Activated CD8-positive, alpha-beta T cell treated with anti-CD3 and anti-CD28 coated beads, Interleukin-2, amount 10 ng/mL, durations not matched to agents 7 days and 5 days (primary cell): ENCODE results near the gene WNT3A. TPM values are rescaled to one million over a fixed set of nuclear protein-coding genes. Genes with fewer than 3 reads are reported as not detected.
A peak's percentile ranks its signal among the peaks of the same experiment; 100 is the strongest.

Experiments used
- ATAC-seq: fragments of 150-1000 bp; cut with Tn5 transposase; one replicate; pipeline ENCODE4 v1.10.0; 2021; ENCODE audit warnings: moderate library complexity
- CTCF ChIA-PET: fragments of 350-600 bp; sonication (Branson Sonifier 250); formaldehyde crosslinking; loops from one replicate; lab custom pipeline; 2021; ENCODE audit warnings: antibody characterized with exemption; lab: Charles Lee
- POLR2A ChIA-PET: fragments of 350-600 bp; sonication (Branson Sonifier 250); formaldehyde crosslinking; loops from one replicate; lab custom pipeline; 2021; ENCODE audit warnings: antibody characterized with exemption; lab: Charles Lee
- DNase-seq: peaks from one replicate; pipeline ENCODE4 v3.0.0-alpha.2; 2020
- H3K27ac Mint-ChIP-seq: one replicate; pipeline ENCODE4 v1.8.0; 2021; ENCODE audit warnings: mild to moderate bottlenecking, mixed read lengths
- H3K27me3 Mint-ChIP-seq: one replicate; pipeline ENCODE4 v1.8.0; 2021; ENCODE audit warnings: low read depth, mixed read lengths
- H3K36me3 Mint-ChIP-seq: one replicate; pipeline ENCODE4 v1.8.0; 2021; ENCODE audit warnings: low read depth, mixed read lengths
- H3K4me1 Mint-ChIP-seq: one replicate; pipeline ENCODE4 v1.8.0; 2021; ENCODE audit warnings: low read depth, mixed read lengths
- H3K4me3 Mint-ChIP-seq: one replicate; pipeline ENCODE4 v1.8.0; 2021; ENCODE audit warnings: mild to moderate bottlenecking, mixed read lengths
- H3K9me3 Mint-ChIP-seq: one replicate; pipeline ENCODE4 v1.8.0; 2022; ENCODE audit warnings: mixed read lengths; ENCODE audit not compliant: insufficient read depth
- total RNA-seq, 2 experiments: library from RNA; stranded (reverse); gene quantifications; one replicate each; pipeline ENCODE4 v1.2.3, GENCODE V29; 2021

The WNT3A gene
- total RNA-seq, 2 experiments from 2014 or later: not detected

GRCh38 chr1:228098323-228098931, 91.6 kb downstream of the WNT3A start:
- no peak for ATAC-seq
- Mint-ChIP-seq H3K27ac (no peak overlapping the region), H3K36me3 (peaks cover 68% of the 10 kb centered on the region), H3K9me3 (peaks cover 13% of the 10 kb centered on the region), H3K4me3 (no peak overlapping the region), H3K27me3 (no peaks in the 10 kb centered on the region), H3K4me1 (peaks cover 14% of the 10 kb centered on the region)
- POLR2A ChIA-PET: interaction anchor here (0.9 kb wide), 1 partner anchor 16 kb away, joined by 3 read pairs; no protein-coding TSS in a partner anchor
- DNase-seq: no peak
- CTCF ChIA-PET: no interaction called here

- H3K4me3 Mint-ChIP-seq: no peak overlapping the region
- ChIA-PET CTCF (no interaction called here), POLR2A (interaction anchor here (1.4 to 3.3 kb wide), 2 partner anchors 16 to 58 kb away, joined by 3 to 25 read pairs; partner anchors contain the start of gene ARF1)
- H3K27me3 Mint-ChIP-seq: no peaks in the 10 kb centered on the region
- DNase-seq (no peak), ATAC-seq (no peak)
- peaks cover 9% of the 10 kb centered on the region for H3K9me3 Mint-ChIP-seq
- peaks cover 23% of the 10 kb centered on the region for H3K4me1 Mint-ChIP-seq
- no peak overlapping the region for H3K27ac Mint-ChIP-seq
- peaks cover 62% of the 10 kb centered on the region for H3K36me3 Mint-ChIP-seq
These were observed 92.5 kb downstream of the WNT3A start for GRCh38 chr1:228099331-228099732.

- ATAC-seq (no peak), DNase-seq (no peak)
- Mint-ChIP-seq H3K4me1 (peaks cover 28% of the 10 kb centered on the region), H3K27me3 (no peaks in the 10 kb centered on the region), H3K4me3 (peak overlapping the region; percentile 64), H3K9me3 (no peaks in the 10 kb centered on the region), H3K27ac (peak overlapping the region; percentile 88), H3K36me3 (peaks cover 48% of the 10 kb centered on the region)
- POLR2A ChIA-PET: interaction anchor here (3.3 kb wide), 1 partner anchor 18 kb away, joined by 25 read pairs; the partner anchor contains the start of gene ARF1
- CTCF ChIA-PET: interaction anchor here (0.9 to 1.1 kb wide), 2 partner anchors 17 to 19 kb away, joined by 3 to 4 read pairs; no protein-coding TSS in a partner anchor
These were observed 94.2 kb downstream of the WNT3A start for GRCh38 chr1:228100822-228101613.

GRCh38 chr1:228101614-228101993, 94.8 kb downstream of the WNT3A start:
- H3K4me3 Mint-ChIP-seq: peak overlapping the region; percentile 64
- ATAC-seq (no peak), DNase-seq (no peak)
- ChIA-PET POLR2A (interaction anchor here (3.3 kb wide), 1 partner anchor 19 kb away, joined by 25 read pairs; the partner anchor contains the start of gene ARF1), CTCF (interaction anchor here (0.8 to 1.1 kb wide), 3 partner anchors 9 to 20 kb away, joined by 3 to 4 read pairs (median 3); no protein-coding TSS in a partner anchor)
- no peaks in the 10 kb centered on the region for H3K9me3 Mint-ChIP-seq
- no peaks in the 10 kb centered on the region for H3K27me3 Mint-ChIP-seq
- H3K27ac Mint-ChIP-seq: peak overlapping the region; percentile 88
- peaks cover 31% of the 10 kb centered on the region for H3K4me1 Mint-ChIP-seq
- H3K36me3 Mint-ChIP-seq: peaks cover 46% of the 10 kb centered on the region

GRCh38 chr1:228101994-228102790, 95.4 kb downstream of the WNT3A start:
- ATAC-seq: peak; percentile 47
- POLR2A ChIA-PET: interaction anchor here (3.3 kb wide), 1 partner anchor 19 kb away, joined by 25 read pairs; the partner anchor contains the start of gene ARF1
- Mint-ChIP-seq H3K36me3 (peaks cover 45% of the 10 kb centered on the region), H3K27ac (peak overlapping the region; percentile 82), H3K4me3 (peak overlapping the region; percentile 80), H3K9me3 (no peaks in the 10 kb centered on the region), H3K27me3 (no peaks in the 10 kb centered on the region), H3K4me1 (peaks cover 31% of the 10 kb centered on the region)
- peak; percentile 67 for DNase-seq
- CTCF ChIA-PET: interaction anchor here (0.8 to 1.1 kb wide), 3 partner anchors 10 to 20 kb away, joined by 3 to 4 read pairs (median 3); no protein-coding TSS in a partner anchor

GRCh38 chr1:228102791-228103620, 96.2 kb downstream of the WNT3A start, which contains the start of gene C1orf35:
Gene C1orf35, minus strand, starts transcription at chr1:228103325. Its CDS starts 98 bp downstream, at chr1:228103227.
- Mint-ChIP-seq H3K27ac (peak within 1 kb of the TSS; percentile 91), H3K36me3 (peaks cover 39% of the 10 kb centered on the region), H3K27me3 (no peaks in the 10 kb centered on the region), H3K4me3 (peak within 1 kb of the TSS; percentile 80), H3K9me3 (no peaks in the 10 kb centered on the region), H3K4me1 (peaks cover 38% of the 10 kb centered on the region)
- POLR2A ChIA-PET: no interaction called here
- DNase-seq (peak; percentile 96), ATAC-seq (peak; percentile 87)
- CTCF ChIA-PET: no interaction called here

- Mint-ChIP-seq H3K4me1 (peaks cover 50% of the 10 kb centered on the region), H3K36me3 (peaks cover 28% of the 10 kb centered on the region), H3K27me3 (no peaks in the 10 kb centered on the region), H3K4me3 (peak overlapping the region; percentile 80), H3K27ac (peak overlapping the region; percentile 91), H3K9me3 (no peaks in the 10 kb centered on the region)
- ChIA-PET POLR2A (interaction anchor here (0.5 to 1.0 kb wide), 2 partner anchors 32 to 38 kb away, joined by 3 to 4 read pairs; no protein-coding TSS in a partner anchor), CTCF (no interaction called here)
- DNase-seq (no peak), ATAC-seq (no peak)
These were observed 97.9 kb downstream of the WNT3A start for GRCh38 chr1:228104526-228105269.

GRCh38 chr1:228105270-228105995, 98.6 kb downstream of the WNT3A start:
- peaks cover 57% of the 10 kb centered on the region for H3K4me1 Mint-ChIP-seq
- POLR2A ChIA-PET: interaction anchor here (0.6 to 2.8 kb wide), 3 partner anchors 22 to 37 kb away, joined by 4 to 11 read pairs (median 4); partner anchors contain the start of gene ARF1
- H3K36me3 Mint-ChIP-seq: peaks cover 21% of the 10 kb centered on the region
- ATAC-seq: no peak
- no peak overlapping the region for H3K4me3 Mint-ChIP-seq
- no peaks in the 10 kb centered on the region for H3K27me3 Mint-ChIP-seq
- CTCF ChIA-PET: interaction anchor here (1.8 kb wide), 1 partner anchor 60 kb away, joined by 7 read pairs; no protein-coding TSS in a partner anchor
- H3K9me3 Mint-ChIP-seq: no peaks in the 10 kb centered on the region
- H3K27ac Mint-ChIP-seq: no peak overlapping the region
- DNase-seq: no peak

- peaks cover 17% of the 10 kb centered on the region for H3K36me3 Mint-ChIP-seq
- POLR2A ChIA-PET: interaction anchor here (0.6 to 2.8 kb wide), 5 partner anchors 22 to 351 kb away, joined by 3 to 11 read pairs (median 4); partner anchors contain the start of gene ARF1
- no peaks in the 10 kb centered on the region for H3K27me3 Mint-ChIP-seq
- H3K4me3 Mint-ChIP-seq: peak overlapping the region; percentile 25
- no peak for DNase-seq
- CTCF ChIA-PET: interaction anchor here (0.9 to 1.8 kb wide), 3 partner anchors 27 to 60 kb away, joined by 3 to 7 read pairs (median 4); no protein-coding TSS in a partner anchor
- peaks cover 56% of the 10 kb centered on the region for H3K4me1 Mint-ChIP-seq
- no peak for ATAC-seq
- H3K27ac Mint-ChIP-seq: no peak overlapping the region
- no peaks in the 10 kb centered on the region for H3K9me3 Mint-ChIP-seq
These were observed 99.4 kb downstream of the WNT3A start for GRCh38 chr1:228105996-228106799.
